Measurements from ENCODE around the gene GALNT9. TPM values are rescaled to one million over a fixed set of nuclear protein-coding genes. Genes with fewer than 3 reads are reported as not detected.

Gene GALNT9
- total and polyA plus RNA-seq, 5 donors from 2014 or later = 0.37 to 0.69 (median 0.64) TPM; not detected in 2

- peaks cover 7% of the 10 kb centered on the region for H3K36me3 ChIP-seq (ENCODE audit: control insufficient read depth, insufficient read depth, low read length)
- peaks cover 19% of the 10 kb centered on the region for H3K4me1 ChIP-seq (ENCODE audit: control insufficient read depth, insufficient read depth, low read length, poor library complexity, severe bottlenecking)
- Mint-ChIP-seq H3K27ac (no peak overlapping the region), H3K4me1 (peaks cover 0 to 28% (median 8%) of the 10 kb centered on the region in 4 donors), H3K27me3 (peaks cover 5% of the 10 kb centered on the region), H3K4me3 (no peak overlapping the region), H3K9me3 (no peaks in the 10 kb centered on the region), H3K36me3 (no peaks in the 10 kb centered on the region)
- H3K9me3 ChIP-seq (ENCODE audit: control insufficient read depth in 2 of 2, low read length in 2 of 2) = no peaks in the 10 kb centered on the region
- no peak for ATAC-seq (ENCODE audit: low read depth in 2 of 2)
- DNase-seq = no peak
- H3K27me3 ChIP-seq (ENCODE audit: control insufficient read depth, insufficient read depth, low read length) = no peaks in the 10 kb centered on the region
- H3K4me3 ChIP-seq (ENCODE audit: low read depth, low read length) = no peak overlapping the region
- no peak overlapping the region for H3K27ac ChIP-seq (ENCODE audit: insufficient read depth, low read length, poor library complexity, severe bottlenecking)
Measured at GRCh38 chr12:132148368-132149045, 180.9 kb downstream of the GALNT9 start.

DNA sequence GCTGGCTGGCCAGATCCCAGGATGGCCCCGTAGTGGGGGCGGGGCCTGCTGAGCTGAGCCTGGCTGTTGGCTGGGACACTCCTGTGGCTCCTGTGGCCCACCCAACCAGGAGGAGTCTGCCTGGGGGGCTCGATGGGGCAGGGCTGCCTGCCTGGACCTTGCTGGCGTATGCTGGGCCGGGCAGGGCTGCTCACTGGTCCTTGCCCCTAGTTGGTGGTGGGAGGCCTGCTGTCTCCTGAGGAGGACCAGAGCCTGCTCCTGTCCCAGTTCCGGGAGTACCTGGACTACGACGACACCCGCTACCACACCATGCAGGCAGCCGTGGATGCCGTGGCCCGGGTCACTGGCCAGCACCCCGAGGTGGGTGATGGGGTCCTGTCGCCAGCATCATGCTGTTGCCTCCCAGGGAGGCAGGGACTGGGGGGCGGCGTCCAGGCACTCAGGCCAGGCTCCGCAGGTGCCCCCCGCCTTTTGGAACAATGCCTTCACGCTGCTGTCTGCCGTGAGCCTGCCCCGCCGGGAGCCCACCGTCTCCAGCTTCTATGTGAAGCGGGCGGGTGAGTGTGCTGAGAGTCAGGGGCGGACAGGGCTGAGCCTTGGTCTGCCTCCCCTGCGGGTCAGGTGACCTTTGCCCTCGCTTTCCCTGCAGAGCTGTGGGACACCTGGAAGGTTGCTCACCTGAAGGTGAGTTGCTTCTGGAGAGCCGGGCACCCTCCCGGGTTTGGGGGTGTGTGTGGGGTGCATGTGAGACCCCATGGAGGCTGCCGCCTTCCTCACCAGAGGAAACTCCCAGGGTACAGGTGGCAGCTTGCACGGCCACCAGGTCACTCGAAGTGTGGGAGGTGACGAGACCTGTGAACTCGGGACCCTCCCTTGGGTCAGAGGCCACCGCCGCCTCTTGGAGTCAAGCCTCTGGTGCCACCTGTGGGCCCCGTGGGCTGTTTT, 181.7 kb downstream of the GALNT9 start:
- peaks cover 0 to 34% (median 12%) of the 10 kb centered on the region in 4 donors for H3K4me1 Mint-ChIP-seq
- ATAC-seq (ENCODE audit: low read depth in 2 of 2) (no peak), DNase-seq (no peak)
- no peaks in the 10 kb centered on the region for H3K36me3 Mint-ChIP-seq
- peaks cover 27% of the 10 kb centered on the region for H3K4me1 ChIP-seq (ENCODE audit: control insufficient read depth, insufficient read depth, low read length, poor library complexity, severe bottlenecking)
- H3K27me3 Mint-ChIP-seq = peaks cover 5% of the 10 kb centered on the region
- no peak overlapping the region for H3K27ac Mint-ChIP-seq
- no peak overlapping the region for H3K4me3 Mint-ChIP-seq
- H3K9me3 ChIP-seq (ENCODE audit: control insufficient read depth in 2 of 2, low read length in 2 of 2) = no peaks in the 10 kb centered on the region
- peaks cover 7% of the 10 kb centered on the region for H3K36me3 ChIP-seq (ENCODE audit: control insufficient read depth, insufficient read depth, low read length)
- H3K27me3 ChIP-seq (ENCODE audit: control insufficient read depth, insufficient read depth, low read length) = no peaks in the 10 kb centered on the region
- no peak overlapping the region for H3K27ac ChIP-seq (ENCODE audit: insufficient read depth, low read length, poor library complexity, severe bottlenecking)
- H3K9me3 Mint-ChIP-seq = no peaks in the 10 kb centered on the region
- no peak overlapping the region for H3K4me3 ChIP-seq (ENCODE audit: low read depth, low read length)

- peak overlapping the region in 2 of 3 donors; percentile 39 to 91 for H3K27ac Mint-ChIP-seq
- Histone ChIP-seq H3K36me3 (ENCODE audit: control insufficient read depth, insufficient read depth, low read length) (peaks cover 3% of the 10 kb centered on the region), H3K9me3 (ENCODE audit: control insufficient read depth in 2 of 2, low read length in 2 of 2) (no peaks in the 10 kb centered on the region), H3K4me1 (ENCODE audit: control insufficient read depth, insufficient read depth, low read length, poor library complexity, severe bottlenecking) (peaks cover 31% of the 10 kb centered on the region), H3K27me3 (ENCODE audit: control insufficient read depth, insufficient read depth, low read length) (no peaks in the 10 kb centered on the region), H3K4me3 (ENCODE audit: low read depth, low read length) (no peak overlapping the region), H3K27ac (ENCODE audit: insufficient read depth, low read length, poor library complexity, severe bottlenecking) (no peak overlapping the region)
- no peaks in the 10 kb centered on the region for H3K9me3 Mint-ChIP-seq
- ATAC-seq (ENCODE audit: low read depth in 2 of 2) (no peak), DNase-seq (no peak)
- no peaks in the 10 kb centered on the region for H3K36me3 Mint-ChIP-seq
- H3K27me3 Mint-ChIP-seq = peaks cover 5% of the 10 kb centered on the region
- peaks cover 0 to 35% (median 12%) of the 10 kb centered on the region in 4 donors for H3K4me1 Mint-ChIP-seq
- H3K4me3 Mint-ChIP-seq = peak overlapping the region in 3 of 4 donors; percentile 47 to 98 (median 92)
Measured at GRCh38 chr12:132146772-132147422, 182.5 kb downstream of the GALNT9 start.

Other genes with a start within 250 kb of the GALNT9 start
- gene DDX51, start 185.3 kb downstream of the GALNT9 start, total RNA-seq = 41.2 TPM
- gene DDX51, start 185.3 kb downstream of the GALNT9 start, polyA plus RNA-seq = 1 to 10 TPM; 4.8 to 7.6 (median 6.1) TPM
- 17.0 TPM for gene NOC4L, start 185.1 kb downstream of the GALNT9 start, total RNA-seq
- 10 to 100 TPM; 18.9 to 26.9 (median 22.2) TPM for gene NOC4L, start 185.1 kb downstream of the GALNT9 start, polyA plus RNA-seq
- 94.6 TPM for gene FBRSL1, start 160.6 kb upstream of the GALNT9 start, total RNA-seq
- under 1 TPM; 0.16 to 0.78 (median 0.31) TPM for gene FBRSL1, start 160.6 kb upstream of the GALNT9 start, polyA plus RNA-seq